Measurements from ENCODE around the gene CD300LF.
A peak's percentile ranks its signal among the peaks of the same experiment; 100 is the strongest.

The CD300LF gene

GRCh38 chr17:74729368-74729767 is 16.6 kb upstream of the CD300LF start:
- DNase-seq = no peak

DNA sequence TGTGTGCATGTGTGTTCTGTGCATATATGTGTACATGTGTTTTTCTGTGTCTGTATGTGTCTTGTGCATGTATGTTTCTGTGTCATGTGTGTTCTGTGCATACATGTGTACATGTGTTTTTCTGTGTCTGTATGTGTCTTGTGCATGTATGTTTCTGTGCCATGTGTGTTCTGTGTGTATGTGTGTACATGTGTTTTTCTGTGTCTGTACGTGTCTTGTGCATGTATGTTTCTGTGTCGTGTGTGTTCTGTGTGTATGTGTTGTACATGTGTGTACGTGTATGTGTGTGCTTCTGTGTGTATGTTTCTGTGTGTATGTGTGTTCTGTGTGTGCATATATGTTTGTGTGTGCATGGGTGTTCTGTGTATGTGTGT is 16.0 kb upstream of the CD300LF start:
- no peak for DNase-seq

GRCh38 chr17:74728033-74728701 is 15.4 kb upstream of the CD300LF start:
- no peak for DNase-seq

GRCh38 chr17:74725111-74725510 is 12.4 kb upstream of the CD300LF start:
- DNase-seq = no peak

DNA sequence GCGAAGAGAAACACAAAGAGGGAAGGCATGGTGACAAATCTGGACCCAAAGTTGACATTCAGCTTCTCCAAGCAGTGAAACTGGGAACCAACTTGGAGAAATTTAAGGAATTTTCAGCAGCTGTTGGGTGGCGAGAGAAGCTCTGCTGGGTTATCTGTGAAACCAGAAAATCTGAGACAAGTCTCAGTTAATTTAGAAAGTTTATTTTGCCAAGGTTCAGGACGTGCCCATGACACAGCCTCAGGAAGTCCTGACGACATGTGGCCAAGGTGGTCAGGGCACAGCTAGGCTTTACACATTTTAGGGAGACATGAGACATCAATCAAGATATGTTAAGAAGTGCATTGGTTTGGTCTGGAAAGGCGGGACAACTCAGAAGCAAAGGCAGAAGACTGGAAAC is 11.2 kb upstream of the CD300LF start:
- no peak for DNase-seq

DNA sequence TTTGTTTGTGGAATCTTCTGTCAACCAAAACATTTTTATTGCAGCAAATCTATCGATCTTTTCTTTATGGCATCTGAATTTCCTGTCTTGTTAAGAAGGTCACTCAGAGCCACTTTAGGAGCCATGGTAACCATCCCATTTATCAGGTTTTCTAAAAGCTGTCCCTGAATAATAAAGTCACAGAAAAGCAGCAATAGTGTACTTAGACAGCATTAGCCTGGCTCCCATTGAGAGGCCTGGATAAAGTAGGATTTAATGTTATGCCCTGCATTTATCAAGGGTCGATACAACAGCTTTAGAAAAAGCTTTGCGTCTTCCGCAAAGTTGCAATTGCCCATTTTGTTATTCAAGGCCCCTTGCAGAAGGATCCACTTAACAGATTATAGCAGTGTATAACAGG is 10.1 kb upstream of the CD300LF start:
- no peak for DNase-seq

DNA sequence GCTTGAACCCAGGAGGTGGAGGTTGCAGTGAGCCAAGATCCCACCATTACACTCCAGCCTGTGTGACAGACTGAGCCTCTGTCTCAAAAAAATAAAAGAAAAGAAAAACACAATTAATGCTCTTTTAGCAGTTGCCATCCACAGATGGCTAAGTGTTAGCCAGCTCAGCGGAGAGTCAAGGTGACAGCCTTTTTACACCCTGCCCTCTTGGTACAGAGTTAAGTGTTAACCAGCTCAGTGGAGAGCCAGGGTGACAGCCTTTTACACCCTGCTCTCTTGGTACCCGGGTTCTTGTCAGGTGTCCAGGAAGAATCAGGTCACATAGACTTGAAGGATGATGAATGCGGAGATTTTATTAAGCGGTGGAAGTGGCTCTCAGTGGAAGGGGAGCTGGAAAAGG is 7.8 kb upstream of the CD300LF start:
- DNase-seq = no peak

DNA sequence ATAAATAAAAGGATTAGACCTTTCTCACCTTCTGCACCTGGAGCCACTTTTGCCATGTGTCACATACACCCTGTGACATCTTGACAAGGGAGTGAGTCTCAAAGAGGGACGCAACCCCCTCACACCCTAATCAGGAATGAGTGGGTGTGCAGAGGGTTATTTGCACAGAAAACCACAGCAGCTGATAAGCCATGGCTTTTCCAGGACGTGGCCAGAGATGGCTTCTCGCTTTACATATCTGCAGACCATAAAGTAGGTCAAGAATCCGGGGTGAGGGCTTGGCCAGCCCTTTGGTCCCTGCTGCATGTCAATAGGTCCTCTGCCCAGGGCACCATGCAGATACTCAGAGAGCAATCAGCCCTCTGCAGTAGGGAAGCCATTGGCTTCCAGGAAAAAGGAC is 2.4 kb upstream of the CD300LF start:
- DNase-seq = peak; percentile 63

GRCh38 chr17:74713171-74713755 is 540 bp upstream of the CD300LF start:
- DNase-seq = no peak

GRCh38 chr17:74712301-74712700 is 422 bp downstream of the CD300LF start:
- DNase-seq = no peak

DNA sequence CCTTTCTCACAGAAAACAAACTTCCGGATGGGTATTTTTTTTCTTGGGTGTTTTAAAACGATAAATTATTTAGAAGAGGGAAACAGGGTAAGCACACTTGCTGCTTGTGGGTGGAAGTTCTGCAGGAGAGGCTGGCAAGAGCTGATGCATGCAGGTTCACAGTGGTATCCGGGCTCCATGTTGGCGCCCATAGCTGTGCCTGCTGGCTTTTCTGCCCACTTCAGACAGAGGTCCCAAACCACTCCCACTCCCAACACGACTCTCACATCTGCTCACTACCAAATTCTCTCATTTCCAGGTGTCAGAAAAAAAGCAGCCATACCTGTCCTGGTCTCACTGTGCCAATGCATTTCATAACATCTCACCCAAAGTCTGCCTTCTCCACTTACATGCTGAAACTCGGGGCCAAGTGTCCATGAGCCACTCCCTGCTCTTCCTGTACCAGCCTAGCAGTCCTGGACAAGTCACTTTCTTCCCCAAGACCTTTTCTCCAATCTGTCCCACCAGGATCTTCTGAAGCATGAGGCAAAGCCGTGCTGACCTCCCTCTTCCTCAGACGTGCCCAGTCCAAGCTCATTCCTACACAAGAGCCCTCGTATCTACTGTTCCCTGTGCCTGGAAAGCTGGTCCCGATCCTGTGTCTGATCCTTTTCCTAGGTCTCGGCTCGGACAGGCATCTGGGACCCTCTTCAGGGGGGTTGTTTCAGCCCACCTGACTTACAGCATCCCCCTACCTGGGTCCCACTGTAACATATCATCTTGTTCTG is 1.5 kb downstream of the CD300LF start:
- no peak for DNase-seq

GRCh38 chr17:74704544-74704943 is 8.2 kb downstream of the CD300LF start:
- DNase-seq = no peak

DNA sequence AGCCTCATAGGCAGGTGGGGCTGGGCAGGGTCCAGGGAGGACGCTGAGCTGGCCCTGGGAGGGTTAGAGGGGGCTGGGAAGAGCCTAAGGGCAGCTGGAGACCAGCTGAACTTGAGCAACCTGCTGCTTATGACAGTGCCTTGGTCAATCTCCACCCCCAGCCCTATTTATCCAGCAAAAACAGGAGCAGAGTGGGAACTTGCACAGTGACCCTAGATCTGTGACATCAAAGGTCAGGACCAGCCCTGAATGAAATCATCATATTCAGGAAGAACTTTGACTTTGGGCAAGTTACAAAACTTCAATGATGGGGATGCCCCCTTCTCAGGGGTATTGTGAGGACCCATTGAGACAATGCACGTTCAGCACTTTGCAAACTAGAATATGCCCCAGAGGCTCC is 9.4 kb downstream of the CD300LF start:
- no peak for DNase-seq

GRCh38 chr17:74702116-74702871 is 10.4 kb downstream of the CD300LF start:
- no peak for DNase-seq

GRCh38 chr17:74699236-74699635 is 13.5 kb downstream of the CD300LF start:
- DNase-seq = no peak

- DNase-seq = no peak
Observed at GRCh38 chr17:74698069-74698468, 14.7 kb downstream of the CD300LF start.

- DNase-seq = no peak
Observed at GRCh38 chr17:74697515-74697914, 15.2 kb downstream of the CD300LF start.

DNA sequence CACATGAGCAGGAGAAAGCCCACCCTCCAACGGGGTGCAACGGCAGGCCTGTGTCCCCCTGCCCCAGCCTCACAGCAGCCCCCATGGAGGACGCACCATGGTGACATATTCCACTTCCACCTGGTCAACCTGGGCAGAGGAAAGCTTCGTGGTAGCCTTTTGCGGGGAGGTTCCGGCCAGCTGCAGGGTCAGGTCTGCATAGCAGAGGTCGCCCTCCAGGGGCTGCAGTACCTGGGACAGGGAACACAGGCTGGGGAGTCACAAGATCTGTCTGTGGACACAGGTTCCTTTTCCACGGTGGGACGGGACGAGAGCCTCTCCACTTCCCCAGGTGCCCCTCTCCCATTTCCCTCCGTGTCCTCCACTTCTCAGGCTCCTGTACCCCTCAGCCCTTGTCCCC is 17.1 kb downstream of the CD300LF start:
- DNase-seq = no peak

DNA sequence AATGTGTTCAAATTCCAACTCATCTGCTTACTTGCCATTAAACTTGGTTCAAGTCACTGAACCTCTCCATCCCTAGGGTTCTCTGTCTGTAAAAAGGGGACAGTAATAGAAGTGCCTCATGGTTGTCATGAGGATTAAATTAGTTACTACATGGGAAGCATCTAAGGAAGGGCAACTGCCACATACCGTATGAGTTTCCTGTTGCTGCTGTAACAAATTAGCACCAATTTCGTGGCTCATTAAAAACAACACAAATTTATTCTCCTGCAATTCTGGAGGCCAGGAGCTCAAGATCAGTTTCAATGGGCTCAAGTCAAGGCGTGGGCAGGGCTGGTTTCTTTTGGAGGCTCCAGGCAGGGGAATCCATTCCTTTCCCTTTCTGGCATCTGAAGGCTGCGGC is 18.6 kb downstream of the CD300LF start:
- DNase-seq = no peak

DNA sequence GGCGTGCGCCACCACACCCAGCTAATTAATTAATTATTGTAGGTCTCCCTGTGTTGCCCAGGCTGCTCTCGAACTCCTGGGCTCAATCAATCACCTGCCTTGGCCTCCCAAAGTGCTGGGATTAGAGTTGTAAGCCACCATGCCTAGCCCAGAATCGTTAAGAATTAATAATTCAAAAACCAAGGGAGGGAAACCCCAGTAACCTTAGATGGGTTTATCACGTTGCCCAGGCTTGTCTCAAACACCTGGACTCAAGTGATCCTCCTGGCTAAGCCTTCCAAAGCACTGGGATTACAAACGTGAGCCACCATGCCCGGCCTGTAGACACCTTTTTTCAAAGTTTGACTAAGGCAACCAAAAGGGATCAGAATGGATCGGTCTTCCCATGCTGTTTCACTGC is 21.6 kb downstream of the CD300LF start:
- no peak for DNase-seq

- no peak for DNase-seq
Observed at GRCh38 chr17:74690409-74690825, 22.3 kb downstream of the CD300LF start.

DNA sequence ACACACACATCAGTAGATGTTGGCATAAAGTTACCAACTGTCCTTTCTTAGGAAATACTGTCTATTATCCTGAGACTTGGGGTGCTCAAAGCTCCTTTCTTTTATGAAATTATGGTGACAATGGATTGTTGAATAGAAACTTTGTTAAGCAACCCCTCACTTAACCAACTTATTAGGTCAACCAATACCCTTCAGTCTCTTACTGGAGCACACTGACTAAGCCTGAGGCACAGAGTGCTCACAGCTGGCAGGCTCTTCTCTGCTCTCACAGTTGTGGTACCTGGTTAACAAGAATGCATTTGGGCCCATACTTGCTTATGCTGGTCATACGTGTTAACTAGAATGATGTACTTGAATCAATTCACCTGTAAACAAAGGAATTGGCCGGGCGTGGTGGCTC is 24.8 kb downstream of the CD300LF start:
- DNase-seq = no peak

- DNase-seq = no peak
Observed at GRCh38 chr17:74686761-74687160, 26.0 kb downstream of the CD300LF start.

Data from NCI-H226 (cell line).